IMR-90 (cell line): ENCODE measurements around the gene ADARB2. TPM values are rescaled to one million over a fixed set of nuclear protein-coding genes. Genes with fewer than 3 reads are reported as not detected.

Experiments
- ATAC-seq: fragments of 200-7000 bp; cut with Tn5 transposase; 2 replicates; pipeline ENCODE4 v1.9.1; 2020; ENCODE audit warnings: low read depth, mild to moderate bottlenecking, moderate library complexity
- BruUV-seq: library from RNA; stranded (reverse); fragments of 400-500 nt; replicated peaks from 2 replicates; lab custom pipeline; 2021; lab: Mats Ljungman, UMichigan
- CTCF ChIA-PET: fragments of 300-600 bp; formaldehyde crosslinking; extraction: SDS; loops from one replicate; lab custom pipeline; 2021; ENCODE audit warnings: antibody characterized with exemption; lab: Yijun Ruan, JAX
- POLR2A ChIA-PET: fragments of 300-600 bp; sonication (Branson Sonifier 250); formaldehyde crosslinking; loops from one replicate; lab custom pipeline; 2022; ENCODE audit warnings: antibody characterized with exemption; ENCODE audit not compliant: unreplicated experiment; lab: Charles Lee
- DNase-seq: peaks from one replicate; pipeline ENCODE4 v3.0.0; 2013
- H2AFZ ChIP-seq: replicated peaks from 2 replicates; pipeline ENCODE3; 2013; ENCODE audit warnings: low read length, mild to moderate bottlenecking; ENCODE audit not compliant: poor library complexity
- H2AK5ac ChIP-seq: 2 replicates; pipeline ENCODE4 v1.6.1; 2013; ENCODE audit warnings: low read depth, low read length, inconsistent platforms
- H2AK9ac ChIP-seq: replicated peaks from 2 replicates; pipeline ENCODE3; 2013; ENCODE audit warnings: mild to moderate bottlenecking, low read depth, low read length, moderate library complexity; ENCODE audit not compliant: poor library complexity
- H2BK120ac ChIP-seq: 2 replicates; pipeline ENCODE4 v1.6.1; 2013; ENCODE audit warnings: low read depth, low read length, inconsistent platforms
- H2BK15ac ChIP-seq: 3 replicates; pipeline ENCODE4 v1.6.1; 2013; ENCODE audit warnings: low read depth, low read length, inconsistent platforms
- H2BK20ac ChIP-seq: 2 replicates; pipeline ENCODE4 v1.6.1; 2013; ENCODE audit warnings: low read depth, mild to moderate bottlenecking, inconsistent platforms, low read length, moderate library complexity
- H2BK5ac ChIP-seq: 2 replicates; pipeline ENCODE4 v1.6.1; 2013; ENCODE audit warnings: mild to moderate bottlenecking, low read depth, low read length, inconsistent platforms; ENCODE audit not compliant: poor library complexity, severe bottlenecking
- H3K14ac ChIP-seq: replicated peaks from 2 replicates; pipeline ENCODE4 v1.6.1; 2013; ENCODE audit warnings: low read depth, low read length, inconsistent platforms
- H3K18ac ChIP-seq: 2 replicates; pipeline ENCODE4 v1.6.1; 2013; ENCODE audit warnings: low read depth, low read length, control low read depth
- H3K23ac ChIP-seq: 2 replicates; pipeline ENCODE4 v1.6.1; 2013; ENCODE audit warnings: low read depth, low read length, inconsistent platforms
- H3K27ac ChIP-seq: 2 replicates; pipeline ENCODE4 v1.5.1; 2013; ENCODE audit warnings: mild to moderate bottlenecking, control low read depth, low read length; ENCODE audit not compliant: insufficient read depth
- H3K27me3 ChIP-seq: 2 replicates; pipeline ENCODE4 v1.6.1; 2013; ENCODE audit warnings: low read length; ENCODE audit not compliant: control insufficient read depth, insufficient read depth
- H3K36me3 ChIP-seq: 2 replicates; pipeline ENCODE4 v1.6.1; 2013; ENCODE audit warnings: low read length, mixed read lengths; ENCODE audit not compliant: control insufficient read depth, insufficient read depth
- H3K4ac ChIP-seq: 2 replicates; pipeline ENCODE4 v1.6.1; 2013; ENCODE audit warnings: low read depth, low read length, inconsistent platforms
- H3K4me1 ChIP-seq: 2 replicates; pipeline ENCODE4 v1.6.1; 2013; ENCODE audit warnings: low read length, mixed read lengths; ENCODE audit not compliant: control insufficient read depth, insufficient read depth
- H3K4me2 ChIP-seq: 2 replicates; pipeline ENCODE4 v1.6.1; 2013; ENCODE audit warnings: low read depth, mild to moderate bottlenecking, control low read depth, low read length, moderate library complexity
- H3K4me3 ChIP-seq: 2 replicates; pipeline ENCODE4 v1.5.1; 2013; ENCODE audit warnings: low read depth, mild to moderate bottlenecking, control low read depth, low read length, moderate library complexity; ENCODE audit not compliant: insufficient read depth
- H3K56ac ChIP-seq: 2 replicates; pipeline ENCODE4 v1.6.1; 2013; ENCODE audit warnings: low read length, inconsistent platforms; ENCODE audit not compliant: insufficient read depth; ENCODE audit errors: extremely low read depth
- H3K79me1 ChIP-seq, 2 experiments: 2 replicates each; pipeline ENCODE4 v1.6.1; 2013; ENCODE audit warnings: low read length in 2 of 2, inconsistent platforms in 1 of 2, low read depth in 1 of 2
- H3K9ac ChIP-seq: 2 replicates; pipeline ENCODE4 v1.6.1; 2013; ENCODE audit warnings: low read depth, low read length, control low read depth
- H3K9me1 ChIP-seq: 2 replicates; pipeline ENCODE4 v1.6.1; 2013; ENCODE audit warnings: low read length, inconsistent platforms; ENCODE audit not compliant: insufficient read depth
- H3K9me3 ChIP-seq: 2 replicates; pipeline ENCODE4 v1.6.1; 2013; ENCODE audit warnings: low read length; ENCODE audit not compliant: control insufficient read depth, insufficient read depth
- H4K20me1 ChIP-seq: 2 replicates; pipeline ENCODE4 v1.6.1; 2013; ENCODE audit warnings: low read length, inconsistent platforms; ENCODE audit not compliant: insufficient read depth
- H4K5ac ChIP-seq: 2 replicates; pipeline ENCODE4 v1.6.1; 2013; ENCODE audit warnings: mild to moderate bottlenecking, low read depth, low read length, control low read depth
- H4K8ac ChIP-seq, 2 experiments: 2 replicates each; pipeline ENCODE4 v1.6.1; 2013; ENCODE audit warnings: low read depth in 2 of 2, low read length in 2 of 2, control low read depth in 1 of 2, inconsistent platforms in 1 of 2
- H4K91ac ChIP-seq: 2 replicates; pipeline ENCODE4 v1.6.1; 2013; ENCODE audit warnings: low read depth, low read length, inconsistent platforms; ENCODE audit not compliant: insufficient read depth
- CHD1 ChIP-seq: IDR thresholded peaks from 2 replicates; pipeline ENCODE4 v1.6.1; 2012; ENCODE audit warnings: low read depth, low read length, improper control_type of control experiment
- ELK1 ChIP-seq: fragments of 150-350 bp; IDR thresholded peaks from 2 replicates; pipeline ENCODE4 v1.6.1; 2016; ENCODE audit warnings: low read depth, mild to moderate bottlenecking, low read length, moderate library complexity, borderline replicate concordance
- MAZ ChIP-seq: IDR thresholded peaks from 2 replicates; pipeline ENCODE4 v1.6.1; 2012; ENCODE audit warnings: low read depth, mild to moderate bottlenecking, low read length, improper control_type of control experiment, moderate library complexity, borderline replicate concordance
- NFE2L2 ChIP-seq: fragments of 150-350 bp; IDR thresholded peaks from 2 replicates; pipeline ENCODE4 v1.6.1; 2016; ENCODE audit warnings: low read depth, mild to moderate bottlenecking, low read length
- POLR2A ChIP-seq: IDR thresholded peaks from 2 replicates; pipeline ENCODE4 v1.6.1; 2012; ENCODE audit warnings: mild to moderate bottlenecking, low read depth, low read length
- RAD21 ChIP-seq: IDR thresholded peaks from 2 replicates; pipeline ENCODE4 v1.6.1; 2012; ENCODE audit warnings: low read length, improper control_type of control experiment
- SMC3 ChIP-seq: fragments of 150-350 bp; IDR thresholded peaks from 2 replicates; pipeline ENCODE4 v1.6.1; 2016; ENCODE audit warnings: low read depth, mild to moderate bottlenecking, antibody characterized with exemption, low read length, moderate library complexity
- USF2 ChIP-seq: fragments of 150-350 bp; IDR thresholded peaks from 2 replicates; pipeline ENCODE4 v1.6.1; 2017; ENCODE audit warnings: mild to moderate bottlenecking, antibody characterized with exemption, low read length, low read depth
- WGBS, 2 experiments: methylation state at CpG; one replicate each; pipeline versions ENCODE4 v1.1.5 to v1.1.7; 2013; ENCODE audit warnings: missing lambda C conversion rate in 2 of 2; ENCODE audit not compliant: insufficient read length in 1 of 2; ENCODE audit errors: extremely low coverage in 2 of 2; 5-methylcytosine and 5-hydroxymethylcytosine counted together
- dilution Hi-C: fragments of 300-500 bp; cut with HindIII; formaldehyde crosslinking; loops from one replicate; pipeline ENCODE4 v1.14.3; 2018; ENCODE audit warnings: low sequenced_read_pairs; ENCODE audit not compliant: unreplicated experiment
- in situ Hi-C: fragments of 300-500 bp; cut with MboI; formaldehyde crosslinking; loops from 3 replicates; pipeline ENCODE4 v1.14.3; 2019; ENCODE audit warnings: low sequenced_read_pairs, inconsistent platforms, mixed read lengths
- intact Hi-C: fragments of 100-400 bp; cut with micrococcal nuclease; formaldehyde crosslinking; loops from 2 replicates; pipeline ENCODE4 v1.10.0; 2022
- polyA plus RNA-seq, 3 experiments: library from polyadenylated mRNA; depleted of rRNA; stranded (reverse); fragments of >200 nt; gene quantifications; 2 replicates each; pipeline ENCODE4 v1.2.3, GENCODE V29; 2012; ENCODE audit warnings: low replicate concordance in 1 of 3
- total RNA-seq: library from RNA; depleted of rRNA; stranded (reverse); fragments of >200 nt; gene quantifications from 2 replicates; pipeline ENCODE4 v1.2.3, GENCODE V29; 2012
- TF ChIP-seq, protein P1 (sequence below): conservative IDR thresholded peaks from 2 replicates; pipeline ENCODE4 v1.5.1; 2012; ENCODE audit warnings: mild to moderate bottlenecking, low read depth, low read length, improper control_type of control experiment

ADARB2 gene
- total and polyA plus RNA-seq, 2 of the 4 experiments (the other 2 are of a cell fraction): not detected

DNA sequence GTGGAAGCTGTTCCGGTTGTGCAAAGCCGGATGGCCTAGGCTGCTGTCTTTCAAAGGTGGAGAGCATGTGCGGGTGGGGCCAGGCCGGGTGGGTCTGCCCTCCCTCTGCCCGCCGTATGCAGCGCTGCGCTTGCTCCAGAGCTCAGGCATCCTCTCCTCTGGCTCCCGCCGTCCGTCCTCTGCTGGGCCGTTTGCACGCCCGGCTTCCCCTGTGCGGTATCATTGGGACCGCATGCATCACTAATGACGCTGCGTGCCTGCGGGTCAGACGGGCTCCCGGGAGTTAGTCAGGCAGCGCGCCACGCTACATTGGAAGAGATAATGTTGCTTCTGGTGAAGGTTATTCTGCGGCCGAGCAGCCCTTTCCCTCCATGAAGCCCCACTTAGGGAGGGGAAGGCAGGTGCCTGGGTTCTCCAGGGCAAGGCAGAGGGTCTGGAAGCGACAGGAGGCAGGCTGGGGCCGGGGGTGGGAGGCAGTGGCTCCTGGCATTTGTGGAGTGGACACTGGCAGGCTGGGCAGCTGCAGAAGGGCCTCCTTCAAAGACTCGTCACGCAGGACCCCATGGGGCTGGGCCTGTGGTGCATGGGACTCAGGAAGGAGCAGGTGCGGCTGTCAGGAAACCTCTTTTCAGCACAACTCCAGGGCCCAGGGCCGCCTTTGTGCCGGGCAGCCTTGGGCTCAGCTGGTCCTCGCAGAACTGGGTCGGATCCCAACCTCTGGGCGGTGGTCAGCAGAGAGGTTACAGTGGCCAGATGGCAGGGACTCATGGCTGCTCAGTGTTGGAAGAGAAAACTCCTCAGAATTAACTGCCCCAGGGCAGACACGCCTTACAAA, 362.6 kb downstream of the ADARB2 start (continued):
- TF ChIP-seq POLR2A: no peak

- ATAC-seq (no peak), DNase-seq (no peak)
- no peak overlapping the region for H3K27ac ChIP-seq
- TF ChIP-seq, protein P1, sequence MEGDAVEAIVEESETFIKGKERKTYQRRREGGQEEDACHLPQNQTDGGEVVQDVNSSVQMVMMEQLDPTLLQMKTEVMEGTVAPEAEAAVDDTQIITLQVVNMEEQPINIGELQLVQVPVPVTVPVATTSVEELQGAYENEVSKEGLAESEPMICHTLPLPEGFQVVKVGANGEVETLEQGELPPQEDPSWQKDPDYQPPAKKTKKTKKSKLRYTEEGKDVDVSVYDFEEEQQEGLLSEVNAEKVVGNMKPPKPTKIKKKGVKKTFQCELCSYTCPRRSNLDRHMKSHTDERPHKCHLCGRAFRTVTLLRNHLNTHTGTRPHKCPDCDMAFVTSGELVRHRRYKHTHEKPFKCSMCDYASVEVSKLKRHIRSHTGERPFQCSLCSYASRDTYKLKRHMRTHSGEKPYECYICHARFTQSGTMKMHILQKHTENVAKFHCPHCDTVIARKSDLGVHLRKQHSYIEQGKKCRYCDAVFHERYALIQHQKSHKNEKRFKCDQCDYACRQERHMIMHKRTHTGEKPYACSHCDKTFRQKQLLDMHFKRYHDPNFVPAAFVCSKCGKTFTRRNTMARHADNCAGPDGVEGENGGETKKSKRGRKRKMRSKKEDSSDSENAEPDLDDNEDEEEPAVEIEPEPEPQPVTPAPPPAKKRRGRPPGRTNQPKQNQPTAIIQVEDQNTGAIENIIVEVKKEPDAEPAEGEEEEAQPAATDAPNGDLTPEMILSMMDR: no peak
- TF ChIP-seq RAD21 (no peak), USF2 (no peak), CHD1 (no peak), MAZ (no peak), ELK1 (no peak), SMC3 (no peak), NFE2L2 (no peak)
- no peak overlapping the region for H3K23ac ChIP-seq
- no peaks in the 10 kb centered on the region for H3K36me3 ChIP-seq
- H3K56ac ChIP-seq: no peak overlapping the region
- in situ Hi-C loops: no loop called here
- H3K18ac ChIP-seq: no peak overlapping the region
- H2AK9ac ChIP-seq: no peak overlapping the region
- ChIA-PET CTCF (no interaction called here), POLR2A (no interaction called here)
- H4K5ac ChIP-seq: no peak overlapping the region
- no peak overlapping the region for H2BK20ac ChIP-seq
- no peak overlapping the region for H4K91ac ChIP-seq
- H4K20me1 ChIP-seq: no peaks in the 10 kb centered on the region
- no peaks in the 10 kb centered on the region for H3K27me3 ChIP-seq
- H3K79me1 ChIP-seq: no peaks in the 10 kb centered on the region
- H3K9ac ChIP-seq: no peak overlapping the region
- peaks cover 43% of the 10 kb centered on the region for H3K9me3 ChIP-seq
- H3K4me2 ChIP-seq: no peak overlapping the region
- no peak overlapping the region for H3K4me3 ChIP-seq
- H2BK5ac ChIP-seq: no peak overlapping the region
- no peak overlapping the region for H3K14ac ChIP-seq
- H3K9me1 ChIP-seq: no peaks in the 10 kb centered on the region
- H2AK5ac ChIP-seq: no peak overlapping the region
- dilution Hi-C loops: no loop called here
- no peaks in the 10 kb centered on the region for H3K4me1 ChIP-seq
- no peak overlapping the region for H2BK15ac ChIP-seq
- no peak overlapping the region for H2BK120ac ChIP-seq
- no TSS peak for BruUV-seq
- intact Hi-C loops: no loop called here
- H4K8ac ChIP-seq: no peak overlapping the region
- 70% methylated on average over 4 of the region's 7 CpGs; no CpG with 5 or more reads in 1 of the 2 experiments for WGBS, 2 experiments
- H2AFZ ChIP-seq: no peak overlapping the region
- H3K4ac ChIP-seq: no peak overlapping the region
These were observed 364.0 kb downstream of the ADARB2 start for GRCh38 chr10:1373287-1373686.
